Measurements from ENCODE around the gene VAT1L. TPM values are rescaled to one million over a fixed set of nuclear protein-coding genes. Genes with fewer than 3 reads are reported as not detected.

VAT1L gene
- total and polyA plus RNA-seq, 2 donors (not counting 3 experiments of a cell fraction or from before 2014, with no cell fraction given), result 0.46 to 1.5 TPM

DNA sequence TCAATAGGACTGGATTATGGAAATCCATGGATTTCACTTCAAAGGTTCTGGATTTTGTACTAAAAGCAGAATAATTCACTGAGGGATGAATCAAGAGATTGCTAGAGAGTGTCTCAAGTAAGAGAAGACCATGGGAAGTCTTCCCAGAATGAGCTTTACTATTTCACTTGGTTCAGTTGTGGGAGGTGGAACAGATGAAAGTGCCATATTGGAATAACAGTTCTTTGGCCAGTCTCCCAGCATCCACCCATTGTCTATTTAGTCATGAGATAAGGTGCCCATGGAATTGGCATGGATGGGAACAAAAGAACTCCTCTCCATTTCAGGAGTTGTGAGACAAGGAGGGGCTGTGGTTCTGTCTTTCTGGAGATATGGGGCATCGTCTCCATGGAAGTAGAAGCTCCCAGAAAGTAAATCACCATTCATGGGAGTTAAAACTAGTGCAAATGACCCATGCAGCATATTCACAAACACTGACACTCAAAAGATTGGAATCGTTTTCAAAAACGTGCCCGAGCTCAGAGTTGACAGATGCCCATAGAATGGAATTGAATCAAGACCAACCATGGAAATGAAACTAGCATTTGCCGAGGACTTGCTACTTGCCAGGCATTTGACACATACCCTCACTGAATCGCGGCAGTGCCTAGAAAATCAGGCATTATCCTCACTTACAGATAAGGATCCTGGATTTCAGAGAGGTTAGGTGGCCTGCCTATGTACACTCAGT, 197.8 kb downstream of the VAT1L start:
- POLR2A ChIA-PET, result no interaction called here
- dilution Hi-C loops (cut with MboI; ENCODE audit: extremely low pct_ligation_motif_present, low sequenced_read_pairs), result no loop called here
- Histone ChIP-seq H3K27me3 (ENCODE audit: control insufficient read depth in 2 of 2, insufficient read depth in 2 of 2, low read length in 2 of 2) (no peaks in the 10 kb centered on the region), H3K9me1 (replicated peaks; ENCODE audit: control insufficient read depth, extremely low read depth, insufficient read depth, low read length) (no peaks in the 10 kb centered on the region), H3K9ac (replicated peaks; ENCODE audit: extremely low read depth, insufficient read depth, low read length) (no peak overlapping the region), H4K20me1 (replicated peaks; ENCODE audit: control insufficient read depth, extremely low read depth, insufficient read depth, low read length) (no peaks in the 10 kb centered on the region), H2AFZ (ENCODE audit: low read depth, low read length) (no peak overlapping the region), H3K4me3 (replicated peaks in 1 of 3; ENCODE audit: insufficient read depth in 1 of 3, low read depth in 1 of 3, low read length in 3 of 3) (no peak overlapping the region), H3K79me2 (ENCODE audit: control insufficient read depth, insufficient read depth, low read length) (no peaks in the 10 kb centered on the region), H3K27ac (ENCODE audit: insufficient read depth, low read depth, low read length) (no peak overlapping the region), H3K4me1 (ENCODE audit: control insufficient read depth, extremely low read depth, insufficient read depth, low read length) (no peaks in the 10 kb centered on the region), H3K4me2 (ENCODE audit: insufficient read depth, low read length) (no peak overlapping the region), H3K9me3 (replicated peaks; ENCODE audit: control insufficient read depth, insufficient read depth, low read length) (no peaks in the 10 kb centered on the region), H3K36me3 (ENCODE audit: control insufficient read depth in 2 of 2, extremely low read depth in 1 of 2, insufficient read depth in 2 of 2, low read length in 2 of 2) (no peaks in the 10 kb centered on the region)
- BruUV-seq (replicated peaks), result no TSS peak
- no peak for TF ChIP-seq CTCF (IDR thresholded peaks at IDR 0.05; ENCODE audit: extremely low read depth in 1 of 2, insufficient read depth in 1 of 2, low read depth in 1 of 2, low read length in 2 of 2)
- TF ChIP-seq POLR2AphosphoS5 (IDR thresholded peaks at IDR 0.05; ENCODE audit: insufficient read depth, low read depth, low read length), result no peak
- no peak for TF ChIP-seq GATA2 (IDR thresholded peaks at IDR 0.05; ENCODE audit: insufficient read depth, insufficient read length, low read depth, low read length)
- no peak for TF ChIP-seq JUN (IDR thresholded peaks at IDR 0.05; ENCODE audit: borderline replicate concordance, insufficient read depth, insufficient read length, low read depth)
- TF ChIP-seq FOS (IDR thresholded peaks at IDR 0.05; ENCODE audit: borderline replicate concordance, insufficient read depth, low read length), result no peak
- TF ChIP-seq MYC (IDR thresholded peaks at IDR 0.05; ENCODE audit: low read depth, low read length), result no peak
- no peak for TF ChIP-seq EZH2 (IDR thresholded peaks at IDR 0.05; ENCODE audit: borderline replicate concordance, low read depth, low read length, severe bottlenecking)
- TF ChIP-seq MAX (IDR thresholded peaks at IDR 0.05; ENCODE audit: insufficient read depth, insufficient read length), result no peak
- no peak for TF ChIP-seq POLR2A (IDR thresholded peaks at IDR 0.05; ENCODE audit: low read depth, low read length)
- CTCF ChIA-PET, result interaction anchor here (1.5 kb wide), 1 partner anchor 16 kb away, joined by 5 read pairs; no protein-coding TSS in a partner anchor
- no peak for DNase-seq (ENCODE audit: low read depth, low spot score)
- intact Hi-C loops (cut with micrococcal nuclease), result no loop called here
- no peak for FAIRE-seq
